ENCODE measurements around the gene PAX6. TPM values are rescaled to one million over a fixed set of nuclear protein-coding genes. Genes with fewer than 3 reads are reported as not detected.

PAX6 gene
- total RNA-seq, 1 donor from 2014 or later, result 18.9 TPM

GRCh38 chr11:31818425-31818755 lies 7.3 kb upstream of the PAX6 start:
- Mint-ChIP-seq H3K27ac (no peak overlapping the region), H3K9me3 (no peaks in the 10 kb centered on the region), H3K4me3 (peak overlapping the region; percentile 74), H3K27me3 (peaks cover 93% of the 10 kb centered on the region), H3K4me1 (ENCODE audit: unreplicated experiment) (peaks cover 4% of the 10 kb centered on the region), H3K36me3 (no peaks in the 10 kb centered on the region)
- DNase-seq (ENCODE audit: extremely low spot score, unreplicated experiment), result no peak
- no peak for TF ChIP-seq CTCF (conservative IDR thresholded peaks at IDR 0.05)

- Mint-ChIP-seq H3K27ac (no peak overlapping the region), H3K4me1 (ENCODE audit: unreplicated experiment) (peaks cover 4% of the 10 kb centered on the region), H3K9me3 (no peaks in the 10 kb centered on the region), H3K4me3 (peak overlapping the region; percentile 79), H3K36me3 (no peaks in the 10 kb centered on the region), H3K27me3 (peaks cover 89% of the 10 kb centered on the region)
- TF ChIP-seq CTCF (conservative IDR thresholded peaks at IDR 0.05), result no peak
- DNase-seq (ENCODE audit: extremely low spot score, unreplicated experiment), result no peak
Observed at GRCh38 chr11:31817621-31818424, 6.7 kb upstream of the PAX6 start.

- H3K4me1 Mint-ChIP-seq (ENCODE audit: unreplicated experiment), result peaks cover 8% of the 10 kb centered on the region
- no peaks in the 10 kb centered on the region for H3K36me3 Mint-ChIP-seq
- H3K4me3 Mint-ChIP-seq, result peak overlapping the region; percentile 79
- H3K27me3 Mint-ChIP-seq, result peaks cover 88% of the 10 kb centered on the region
- no peaks in the 10 kb centered on the region for H3K9me3 Mint-ChIP-seq
- H3K27ac Mint-ChIP-seq, result no peak overlapping the region
- no peak for DNase-seq (ENCODE audit: extremely low spot score, unreplicated experiment)
- no peak for TF ChIP-seq CTCF (conservative IDR thresholded peaks at IDR 0.05)
Observed at GRCh38 chr11:31817054-31817620, 6.0 kb upstream of the PAX6 start.

- H3K27ac Mint-ChIP-seq, result peak overlapping the region; percentile 80
- DNase-seq (ENCODE audit: extremely low spot score, unreplicated experiment), result no peak
- no peak for TF ChIP-seq CTCF (conservative IDR thresholded peaks at IDR 0.05)
- H3K36me3 Mint-ChIP-seq, result no peaks in the 10 kb centered on the region
- H3K4me3 Mint-ChIP-seq, result peak overlapping the region; percentile 88
- peaks cover 12% of the 10 kb centered on the region for H3K4me1 Mint-ChIP-seq (ENCODE audit: unreplicated experiment)
- H3K27me3 Mint-ChIP-seq, result peaks cover 87% of the 10 kb centered on the region
- H3K9me3 Mint-ChIP-seq, result no peaks in the 10 kb centered on the region
Observed at GRCh38 chr11:31816468-31817053, 5.4 kb upstream of the PAX6 start.

GRCh38 chr11:31815711-31816467 lies 4.8 kb upstream of the PAX6 start:
- peak overlapping the region; percentile 80 for H3K27ac Mint-ChIP-seq
- no peak for DNase-seq (ENCODE audit: extremely low spot score, unreplicated experiment)

More at GRCh38 chr11:31815711-31816467, 4.8 kb upstream of the PAX6 start:
- Mint-ChIP-seq H3K4me1 (ENCODE audit: unreplicated experiment) (peaks cover 16% of the 10 kb centered on the region), H3K9me3 (no peaks in the 10 kb centered on the region), H3K36me3 (no peaks in the 10 kb centered on the region), H3K27me3 (peaks cover 86% of the 10 kb centered on the region), H3K4me3 (peak overlapping the region; percentile 88)
- TF ChIP-seq CTCF (conservative IDR thresholded peaks at IDR 0.05), result no peak

Data from type B pancreatic cell (in vitro differentiated cells).